Heart right ventricle (tissue), 16 donors: ENCODE results near the gene DAZAP1. TPM values are rescaled to one million over a fixed set of nuclear protein-coding genes. Genes with fewer than 3 reads are reported as not detected.

Experiments
- ATAC-seq, 8 donors: fragments of 200-7000 bp; cut with Tn5 transposase; one replicate each; pipeline ENCODE4 v1.9.1; 2020; ENCODE audit warnings: mild to moderate bottlenecking in 8 of 8, moderate library complexity in 8 of 8, moderate number of reproducible peaks in 1 of 8
- DNase-seq, 2 donors: peaks; one replicate each; pipeline ENCODE4 v3.0.0-alpha.2; 2020
- H3K27ac ChIP-seq, 10 donors: fragments of 200-600 bp; sonication (generic) in 2 of 10; one replicate each; pipeline versions ENCODE4 v1.5.0 to v1.8.0; 2020 to 2022; ENCODE audit warnings: mild to moderate bottlenecking in 3 of 10
- H3K27me3 ChIP-seq, 7 donors: fragments of 200-600 bp; one replicate each; pipeline ENCODE4 v1.8.0; 2021 to 2022; ENCODE audit warnings: mild to moderate bottlenecking in 2 of 7
- H3K36me3 ChIP-seq, 9 donors: fragments of 200-600 bp; sonication (generic) in 1 of 9; one replicate each; pipeline versions ENCODE4 v1.5.0 to v1.8.0; 2020 to 2022; ENCODE audit warnings: mild to moderate bottlenecking in 2 of 9
- H3K4me1 ChIP-seq, 9 donors: fragments of 200-600 bp; sonication (generic) in 1 of 9; one replicate each; pipeline versions ENCODE4 v1.5.0 to v1.8.0; 2020 to 2022; ENCODE audit warnings: mild to moderate bottlenecking in 4 of 9
- H3K4me3 ChIP-seq, 10 donors: fragments of 200-600 bp; sonication (generic) in 2 of 10; one replicate each; pipeline versions ENCODE4 v1.5.0 to v1.8.0; 2020 to 2022; ENCODE audit warnings: mild to moderate bottlenecking in 7 of 10, moderate library complexity in 2 of 10
- H3K9me3 ChIP-seq, 11 donors: fragments of 200-600 bp in 10 of 11; sonication (generic) in 2 of 11; one replicate each; pipeline versions ENCODE4 v1.5.0 to v1.8.0; 2013 to 2022; ENCODE audit warnings: mild to moderate bottlenecking in 2 of 11, control low read depth in 1 of 11, moderate library complexity in 1 of 11
- CTCF ChIP-seq, 9 donors: fragments of 200-600 bp; sonication (generic) in 2 of 9; IDR thresholded peaks; one replicate each; pipeline versions ENCODE4 v1.5.0 to v1.8.0; 2021 to 2022; ENCODE audit warnings: antibody characterized with exemption in 9 of 9, mild to moderate bottlenecking in 5 of 9, moderate library complexity in 1 of 9
- WGBS, 2 donors: extraction: QIAGEN DNeasy Blood & Tissue Kit; methylation state at CpG; one replicate each; pipeline ENCODE4 v1.1.7; 2013; ENCODE audit warnings: inconsistent platforms in 1 of 2; 5-methylcytosine and 5-hydroxymethylcytosine counted together
- intact Hi-C, 10 donors: fragments of 100-400 bp; cut with DNase I; formaldehyde crosslinking; loops; one replicate each; pipeline versions ENCODE4 v1.11.1 to v1.14.2; 2022
- polyA plus RNA-seq, 2 donors: library from polyadenylated mRNA; stranded (reverse); fragments of 200-250 nt; gene quantifications; one replicate each; pipeline ENCODE4 v1.2.3, GENCODE V29; 2013
- total RNA-seq, 10 donors: library from RNA; stranded (reverse); fragmentation: NEBNext Ultra II Directional in 3 of 10; extraction: Animal tissue kit (Norgen Biotek cat#: 25700) in 3 of 10; gene quantifications; one replicate each; pipeline versions ENCODE4 v1.2.1 to v1.2.4, GENCODE V29; 2021 to 2023
- donor health status: Arrhythmogenic right ventricular cardiomyopathy.
- donor health status: ischemic (EF 13 %, LVEDD 7.1; RV severe dilation, severe dysfunction).
- donor health status: healthy with polysubstance abuse.
- donor health status: DM: no; HTN: yes; CAD: no.
- donor health status: DM: no; HTN: no; CAD: no.
- donor health status: ischemic (EF 25% LVEDD 6.9; RV normal size, moderate dysfunction).
- donor health status: ischemic (EF 25% LVEDD 5.7; RV mildly dilated, moderate dysfunction).
- donor health status: healthy.
- donor health status: DM: yes; HTN: yes; CAD: no.
- donor health status: Ischemic cardiomyopathy.
- donor health status: ischemic (EF 35%, LVEDD 5.7; RV mildly dilated, moderate dysfunction).
- donor health status: nonischemic (EF 11% LVEDD 7.7; RV severe dilation, severe dysfunction).
- donor health status: DM: yes; HTN: yes; CAD: no.
- donor health status: PGD.
- donor health status: ischemic (EF 29% LVEDD 5.4; RV normal size, mild dysfunction).
- donor health status: nonischemic (EF 23%, LVEDD 6.1; RV moderate dilation, normal function).

DAZAP1 gene
- total and polyA plus RNA-seq, 12 donors, result 56.7 to 111 (median 79.5) TPM

- intact Hi-C loops, result loop anchor here in 2 of 10 donors (10.0 kb wide), 1 partner anchor 82 kb away; the partner anchor contains the start of gene EFNA2 (in 2 of the 2)
- no peak overlapping the region for H3K27ac ChIP-seq
- TF ChIP-seq CTCF (IDR thresholded peaks at IDR 0.05), result no peak
- DNase-seq (no peak), ATAC-seq (peak in 2 of 8 donors; percentile 12 to 28)
- H3K4me3 ChIP-seq, result no peak overlapping the region
- H3K36me3 ChIP-seq, result peaks cover 0 to 100% (median 59%) of the 10 kb centered on the region in 9 donors
- no peaks in the 10 kb centered on the region for H3K9me3 ChIP-seq
- H3K27me3 ChIP-seq, result no peaks in the 10 kb centered on the region
- peaks cover 0 to 28% (median 7%) of the 10 kb centered on the region in 9 donors for H3K4me1 ChIP-seq
- WGBS, 2 donors, result 83 to 84% methylated on average over 35 of the region's 35 CpGs
These were observed 40.2 kb upstream of the DAZAP1 start for GRCh38 chr19:1366899-1367870.

GRCh38 chr19:1369214-1369805 lies 38.1 kb upstream of the DAZAP1 start:
- TF ChIP-seq CTCF (IDR thresholded peaks at IDR 0.05), result no peak
- no peaks in the 10 kb centered on the region for H3K27me3 ChIP-seq
- H3K4me1 ChIP-seq, result peaks cover 9 to 21% (median 16%) of the 10 kb centered on the region in 9 donors
- DNase-seq (no peak), ATAC-seq (no peak)
- intact Hi-C loops, result loop anchor here in 2 of 10 donors (10.0 kb wide), 1 partner anchor 85 kb away; the partner anchor contains the start of gene EFNA2 (in 2 of the 2)
- H3K36me3 ChIP-seq, result peaks cover 0 to 99% (median 58%) of the 10 kb centered on the region in 9 donors
- no peak overlapping the region for H3K27ac ChIP-seq
- no peak overlapping the region for H3K4me3 ChIP-seq
- no peaks in the 10 kb centered on the region for H3K9me3 ChIP-seq
- WGBS, 2 donors, result 96 to 98% methylated on average over 18 of the region's 18 CpGs

DNA sequence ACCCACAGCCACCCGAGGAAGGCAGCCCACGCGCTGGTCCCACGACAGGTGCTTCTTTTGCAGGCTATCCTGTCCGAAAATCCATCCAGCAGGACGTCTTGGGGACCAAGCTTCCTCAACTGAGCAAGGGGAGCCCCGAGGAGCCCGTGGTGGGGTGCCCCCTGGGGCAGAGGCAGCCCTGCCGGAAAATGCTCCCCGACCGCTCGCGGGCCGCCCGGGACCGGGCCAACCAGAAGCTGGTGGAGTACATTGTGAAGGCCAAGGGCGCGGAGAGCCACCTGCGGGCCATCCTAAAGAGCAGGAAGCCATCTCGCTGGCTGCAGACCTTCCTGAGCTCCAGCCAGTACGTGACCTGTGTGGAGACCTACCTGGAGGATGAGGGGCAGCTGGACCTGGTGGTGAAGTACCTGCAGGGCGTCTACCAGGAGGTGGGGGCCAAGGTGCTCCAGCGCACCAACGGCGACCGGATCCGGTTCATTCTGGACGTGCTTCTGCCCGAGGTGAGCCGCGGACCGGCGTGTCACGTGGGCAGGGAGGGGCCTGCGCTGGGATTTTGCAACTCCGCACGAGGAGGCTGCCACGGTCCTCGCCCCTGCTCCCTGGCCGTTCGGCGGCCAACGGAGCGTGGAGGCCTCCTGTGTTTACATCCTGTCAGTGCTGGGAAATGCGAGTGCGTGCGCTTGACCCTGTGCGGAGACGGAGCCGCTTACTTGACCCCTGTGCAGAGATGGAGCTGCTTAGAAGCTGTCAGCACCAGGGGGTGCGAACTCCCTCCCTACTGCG lies 36.6 kb upstream of the DAZAP1 start:
- intact Hi-C loops, result loop anchor here in 1 of 10 donors (10.0 kb wide), 1 partner anchor 86 kb away; the partner anchor contains the start of gene EFNA2
- Histone ChIP-seq H3K27me3 (no peaks in the 10 kb centered on the region), H3K9me3 (no peaks in the 10 kb centered on the region), H3K4me3 (no peak overlapping the region), H3K27ac (no peak overlapping the region), H3K36me3 (peaks cover 0 to 92% (median 49%) of the 10 kb centered on the region in 9 donors), H3K4me1 (peaks cover 9 to 25% (median 16%) of the 10 kb centered on the region in 9 donors)
- no peak for TF ChIP-seq CTCF (IDR thresholded peaks at IDR 0.05)
- 79 to 87% methylated on average over 52 of the region's 52 CpGs for WGBS, 2 donors
- DNase-seq (no peak), ATAC-seq (peak in 1 of 8 donors; percentile 25)
